ENCODE measurements around the gene ACCS. TPM values are rescaled to one million over a fixed set of nuclear protein-coding genes. Genes with fewer than 3 reads are reported as not detected.

Gene ACCS
- total and polyA plus RNA-seq, 2 of the 4 experiments (the other 2 are of a cell fraction), result 1.8 to 7.3 TPM

- peak overlapping the region; percentile 92 to 93; a peak in 2 of 4 replicates for H4K8ac ChIP-seq (ENCODE audit: low read depth in 2 of 2, low read length in 2 of 2)
- no peaks in the 10 kb centered on the region for H4K20me1 ChIP-seq (ENCODE audit: insufficient read depth, low read length)
- H2AK9ac ChIP-seq (replicated peaks; ENCODE audit: low read depth, low read length, poor library complexity), result no peak overlapping the region
- 100% methylated on average over 1 of the region's 5 CpGs; no CpG with 5 or more reads in 1 of the 2 experiments for WGBS, 2 experiments (ENCODE audit: extremely low coverage in 2 of 2, insufficient read length in 1 of 2)
- intact Hi-C loops (cut with micrococcal nuclease), result no loop called here
- no peak overlapping the region for H3K4me3 ChIP-seq (ENCODE audit: insufficient read depth, low read depth, low read length)
- no peak overlapping the region for H3K56ac ChIP-seq (ENCODE audit: extremely low read depth, insufficient read depth, low read length)
- no peak overlapping the region for H2BK20ac ChIP-seq (ENCODE audit: low read depth, low read length)
- peaks cover 3% of the 10 kb centered on the region; the same call in 1 of the 2 replicates for H3K9me1 ChIP-seq (ENCODE audit: insufficient read depth, low read length)
- no peak for DNase-seq
- ChIA-PET CTCF (interaction anchor here (0.6 kb wide), 1 partner anchor 558 kb away, joined by 6 read pairs; no protein-coding TSS in a partner anchor), POLR2A (ENCODE audit: unreplicated experiment) (interaction anchor here (0.5 kb wide), 1 partner anchor 122 kb away, joined by 5 read pairs; no protein-coding TSS in a partner anchor)
- H3K4me1 ChIP-seq (ENCODE audit: control insufficient read depth, insufficient read depth, low read length), result peaks cover 3% of the 10 kb centered on the region; the same call in 1 of the 2 replicates
- dilution Hi-C loops (cut with HindIII; ENCODE audit: low sequenced_read_pairs, unreplicated experiment), result no loop called here
- H2BK5ac ChIP-seq (ENCODE audit: low read depth, low read length, poor library complexity, severe bottlenecking), result no peak overlapping the region
- H2AK5ac ChIP-seq (ENCODE audit: low read depth, low read length), result no peak overlapping the region
- H3K4ac ChIP-seq (ENCODE audit: low read depth, low read length), result no peak overlapping the region
- no peak overlapping the region for H3K9ac ChIP-seq (ENCODE audit: low read depth, low read length)
- no TSS peak for BruUV-seq (replicated peaks)
- in situ Hi-C loops (cut with MboI; ENCODE audit: low sequenced_read_pairs), result no loop called here
- H2AFZ ChIP-seq (replicated peaks; ENCODE audit: low read length, poor library complexity), result no peak overlapping the region
- H3K4me2 ChIP-seq (ENCODE audit: low read depth, low read length), result no peak overlapping the region
- no peak for ATAC-seq (ENCODE audit: low read depth)
- no peak overlapping the region for H4K91ac ChIP-seq (ENCODE audit: insufficient read depth, low read depth, low read length)
- H3K9me3 ChIP-seq (ENCODE audit: control insufficient read depth, insufficient read depth, low read length), result no peaks in the 10 kb centered on the region
- no peak overlapping the region for H2BK15ac ChIP-seq (ENCODE audit: low read depth, low read length)
- TF ChIP-seq BHLHE40 (IDR thresholded peaks at IDR 0.05; ENCODE audit: low read depth, low read length), result no peak
- no peak for TF ChIP-seq NFE2L2 (IDR thresholded peaks at IDR 0.05; ENCODE audit: low read depth, low read length)
- TF ChIP-seq CEBPB (IDR thresholded peaks at IDR 0.05; ENCODE audit: low read depth, low read length), result no peak
- no peak for TF ChIP-seq CHD1 (IDR thresholded peaks at IDR 0.05; ENCODE audit: low read depth, low read length)
- TF ChIP-seq POLR2A (IDR thresholded peaks at IDR 0.05; ENCODE audit: low read depth, low read length), result no peak
- TF ChIP-seq MAZ (IDR thresholded peaks at IDR 0.05; ENCODE audit: borderline replicate concordance, low read depth, low read length), result no peak
- no peak for TF ChIP-seq CTCF (conservative IDR thresholded peaks at IDR 0.05; ENCODE audit: low read depth, low read length)
- no peak for TF ChIP-seq SMC3 (IDR thresholded peaks at IDR 0.05; ENCODE audit: low read depth, low read length)
- no peak for TF ChIP-seq RAD21 (IDR thresholded peaks at IDR 0.05; ENCODE audit: low read length)
- no peak for TF ChIP-seq USF2 (IDR thresholded peaks at IDR 0.05; ENCODE audit: low read depth, low read length)
- TF ChIP-seq MAFK (IDR thresholded peaks at IDR 0.05; ENCODE audit: low read depth, low read length), result no peak
- TF ChIP-seq MXI1 (IDR thresholded peaks at IDR 0.05; ENCODE audit: borderline replicate concordance, low read depth, low read length), result no peak
- H2BK120ac ChIP-seq (ENCODE audit: low read depth, low read length), result no peak overlapping the region
- no peak overlapping the region for H3K14ac ChIP-seq (replicated peaks; ENCODE audit: low read depth, low read length)
- H3K18ac ChIP-seq (ENCODE audit: low read depth, low read length), result no peak overlapping the region
- H3K79me1 ChIP-seq (ENCODE audit: low read depth in 1 of 2, low read length in 2 of 2), result no peaks in the 10 kb centered on the region; a peak in 1 of 4 replicates
- no peaks in the 10 kb centered on the region for H3K36me3 ChIP-seq (ENCODE audit: control insufficient read depth, insufficient read depth, low read length)
- peaks cover 3% of the 10 kb centered on the region; the same call in 1 of the 2 replicates for H3K27me3 ChIP-seq (ENCODE audit: control insufficient read depth, insufficient read depth, low read length)
- no peak overlapping the region for H4K5ac ChIP-seq (ENCODE audit: low read depth, low read length)
- no peak overlapping the region for H3K23ac ChIP-seq (ENCODE audit: low read depth, low read length)
- no peak overlapping the region for H3K27ac ChIP-seq (ENCODE audit: insufficient read depth, low read length)
These were observed 1.2 kb downstream of the ACCS start for GRCh38 chr11:44067266-44067665.

Data from IMR-90 (cell line).